ENCODE results near the gene PDCD7. TPM values are rescaled to one million over a fixed set of nuclear protein-coding genes. Genes with fewer than 3 reads are reported as not detected.

The PDCD7 gene
- polyA plus RNA-seq, 2 of the 4 experiments (the other 2 are of a cell fraction), result 19.0 to 23.7 TPM

DNA sequence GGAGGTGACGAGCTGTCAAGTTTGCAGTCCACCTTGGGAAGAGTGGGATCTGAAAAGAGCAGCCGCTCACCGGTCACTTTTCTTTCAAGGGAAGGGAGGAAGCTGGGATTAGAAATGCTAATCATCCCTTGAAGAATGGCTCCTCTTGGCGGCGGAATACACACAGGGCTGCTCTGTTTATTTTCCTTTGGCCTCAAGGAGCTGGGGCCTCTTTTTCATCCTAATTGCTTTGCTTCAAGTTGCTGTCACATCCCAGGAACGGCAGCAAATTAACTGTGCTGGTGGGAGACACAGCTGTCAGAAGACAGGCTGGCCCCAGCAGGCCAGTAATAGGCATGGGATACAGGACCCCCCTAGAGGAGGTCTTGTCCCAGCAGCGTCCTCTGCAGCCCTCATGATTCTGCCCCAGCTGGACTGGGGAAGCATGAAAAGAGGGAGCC lies 50.3 kb downstream of the PDCD7 start:
- 77% methylated on average over 7 of the region's 7 CpGs for WGBS (ENCODE audit: missing lambda C conversion rate)
- POLR2A ChIA-PET, result interaction anchor here (0.6 kb wide), 1 partner anchor 9 kb away, joined by 4 read pairs; no protein-coding TSS in a partner anchor
- no peak for TF ChIP-seq JUN (IDR thresholded peaks at IDR 0.05)
- TF ChIP-seq BHLHE40 (IDR thresholded peaks at IDR 0.05; ENCODE audit: low read depth, low read length), result no peak
- no peak for TF ChIP-seq MAFK (IDR thresholded peaks at IDR 0.05; ENCODE audit: partially characterized antibody)
- TF ChIP-seq HOXA7 (CRISPR knock-in tag; IDR thresholded peaks at IDR 0.05), result no peak
- TF ChIP-seq NR3C1 (IDR thresholded peaks at IDR 0.05), result no peak
- no peak for TF ChIP-seq MAZ (IDR thresholded peaks at IDR 0.05; ENCODE audit: borderline replicate concordance, low read depth, low read length)
- TF ChIP-seq, protein P1, sequence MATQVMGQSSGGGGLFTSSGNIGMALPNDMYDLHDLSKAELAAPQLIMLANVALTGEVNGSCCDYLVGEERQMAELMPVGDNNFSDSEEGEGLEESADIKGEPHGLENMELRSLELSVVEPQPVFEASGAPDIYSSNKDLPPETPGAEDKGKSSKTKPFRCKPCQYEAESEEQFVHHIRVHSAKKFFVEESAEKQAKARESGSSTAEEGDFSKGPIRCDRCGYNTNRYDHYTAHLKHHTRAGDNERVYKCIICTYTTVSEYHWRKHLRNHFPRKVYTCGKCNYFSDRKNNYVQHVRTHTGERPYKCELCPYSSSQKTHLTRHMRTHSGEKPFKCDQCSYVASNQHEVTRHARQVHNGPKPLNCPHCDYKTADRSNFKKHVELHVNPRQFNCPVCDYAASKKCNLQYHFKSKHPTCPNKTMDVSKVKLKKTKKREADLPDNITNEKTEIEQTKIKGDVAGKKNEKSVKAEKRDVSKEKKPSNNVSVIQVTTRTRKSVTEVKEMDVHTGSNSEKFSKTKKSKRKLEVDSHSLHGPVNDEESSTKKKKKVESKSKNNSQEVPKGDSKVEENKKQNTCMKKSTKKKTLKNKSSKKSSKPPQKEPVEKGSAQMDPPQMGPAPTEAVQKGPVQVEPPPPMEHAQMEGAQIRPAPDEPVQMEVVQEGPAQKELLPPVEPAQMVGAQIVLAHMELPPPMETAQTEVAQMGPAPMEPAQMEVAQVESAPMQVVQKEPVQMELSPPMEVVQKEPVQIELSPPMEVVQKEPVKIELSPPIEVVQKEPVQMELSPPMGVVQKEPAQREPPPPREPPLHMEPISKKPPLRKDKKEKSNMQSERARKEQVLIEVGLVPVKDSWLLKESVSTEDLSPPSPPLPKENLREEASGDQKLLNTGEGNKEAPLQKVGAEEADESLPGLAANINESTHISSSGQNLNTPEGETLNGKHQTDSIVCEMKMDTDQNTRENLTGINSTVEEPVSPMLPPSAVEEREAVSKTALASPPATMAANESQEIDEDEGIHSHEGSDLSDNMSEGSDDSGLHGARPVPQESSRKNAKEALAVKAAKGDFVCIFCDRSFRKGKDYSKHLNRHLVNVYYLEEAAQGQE (IDR thresholded peaks at IDR 0.05), result no peak
- no peak for TF ChIP-seq HEYL (CRISPR knock-in tag; IDR thresholded peaks at IDR 0.05)
- no peak for TF ChIP-seq CHD2 (IDR thresholded peaks at IDR 0.05; ENCODE audit: low read length, partially characterized antibody)
- TF ChIP-seq ZFP36 (IDR thresholded peaks at IDR 0.05; ENCODE audit: borderline replicate concordance, partially characterized antibody), result no peak
- DNase-seq (ENCODE audit: low read depth in 1 of 2, low spot score in 1 of 2) (no peak), FAIRE-seq (no peak), ATAC-seq (no peak)
- peaks cover under 1% of the 10 kb centered on the region; the same call in 1 of the 3 replicates for H3K4me1 ChIP-seq
- CTCF ChIA-PET, result interaction anchor here (2.5 to 32.9 kb wide), 4 partner anchors 8 to 50 kb away, joined by 11 to 1280 read pairs (median 164); partner anchors contain the start of genes KBTBD13, MTFMT, RASL12 and SLC51B
- no peak overlapping the region for H3K4me2 ChIP-seq
- no peak overlapping the region for H3K27ac ChIP-seq
- H3K4me3 ChIP-seq, result no peak overlapping the region
- H3K9me3 ChIP-seq, result no peaks in the 10 kb centered on the region

DNA sequence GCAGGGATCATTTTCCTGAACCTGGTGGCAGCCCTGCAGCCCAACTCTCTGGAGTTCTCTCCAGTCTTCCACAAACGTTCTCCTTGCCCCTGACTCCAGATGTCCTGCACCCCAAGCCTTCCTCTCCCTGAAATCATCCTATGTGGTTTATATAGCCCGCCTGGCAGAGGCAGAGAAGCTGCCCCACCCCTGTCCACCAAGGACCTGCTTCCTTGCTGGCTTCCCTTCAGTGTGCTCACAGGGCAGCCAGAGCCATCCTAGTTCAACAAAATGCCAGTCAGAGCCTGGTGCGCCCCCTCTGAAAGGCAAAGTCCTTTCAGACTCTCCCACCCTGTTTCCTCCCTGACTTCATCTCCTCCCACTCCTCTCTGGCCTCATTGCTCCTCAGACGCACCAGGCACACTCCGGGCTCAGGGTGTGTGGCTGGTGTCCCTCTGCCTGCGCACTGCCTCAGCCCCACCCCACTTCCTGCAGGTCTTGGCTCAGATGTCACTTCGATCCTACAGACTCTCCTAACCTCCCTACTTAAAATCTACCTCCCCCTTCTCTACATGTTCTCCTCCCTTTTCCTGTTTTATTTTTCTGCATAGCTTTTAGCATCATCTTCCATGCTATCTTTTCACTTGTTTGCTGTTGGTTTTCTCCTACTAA lies 51.2 kb downstream of the PDCD7 start:
- FAIRE-seq (no peak), DNase-seq (ENCODE audit: low read depth in 1 of 2, low spot score in 1 of 2) (no peak), ATAC-seq (no peak)
- 64% methylated on average over 7 of the region's 7 CpGs for WGBS (ENCODE audit: missing lambda C conversion rate)
- ChIA-PET CTCF (interaction anchor here (0.7 to 32.9 kb wide), 6 partner anchors 19 to 351 kb away, joined by 3 to 1280 read pairs (median 4); partner anchors contain the start of genes MTFMT, RASL12 and SLC51B), POLR2A (no interaction called here)
- Histone ChIP-seq H3K4me3 (no peak overlapping the region), H3K4me1 (peaks cover 7% of the 10 kb centered on the region; the same call in 1 of the 3 replicates), H3K9me3 (no peaks in the 10 kb centered on the region), H3K27ac (no peak overlapping the region), H3K4me2 (no peak overlapping the region)
- no peak for TF ChIP-seq KDM1A (IDR thresholded peaks at IDR 0.05; ENCODE audit: low read depth)
- TF ChIP-seq FOSL2 (IDR thresholded peaks at IDR 0.05), result no peak
- no peak for TF ChIP-seq FOSL2 (CRISPR knock-in tag; IDR thresholded peaks at IDR 0.05)
- no peak for TF ChIP-seq ESRRA (IDR thresholded peaks at IDR 0.05; ENCODE audit: borderline replicate concordance, low read length)
- no peak for TF ChIP-seq HDAC2 (IDR thresholded peaks at IDR 0.05)
- TF ChIP-seq CHD4 (IDR thresholded peaks at IDR 0.05; ENCODE audit: borderline replicate concordance), result no peak
- no peak for TF ChIP-seq POLR2A (IDR thresholded peaks at IDR 0.05; ENCODE audit: low read length)
- no peak for TF ChIP-seq HEYL (CRISPR knock-in tag; IDR thresholded peaks at IDR 0.05)
- no peak for TF ChIP-seq HOXB13 (CRISPR knock-in tag; IDR thresholded peaks at IDR 0.05; ENCODE audit: low read depth)

DNA sequence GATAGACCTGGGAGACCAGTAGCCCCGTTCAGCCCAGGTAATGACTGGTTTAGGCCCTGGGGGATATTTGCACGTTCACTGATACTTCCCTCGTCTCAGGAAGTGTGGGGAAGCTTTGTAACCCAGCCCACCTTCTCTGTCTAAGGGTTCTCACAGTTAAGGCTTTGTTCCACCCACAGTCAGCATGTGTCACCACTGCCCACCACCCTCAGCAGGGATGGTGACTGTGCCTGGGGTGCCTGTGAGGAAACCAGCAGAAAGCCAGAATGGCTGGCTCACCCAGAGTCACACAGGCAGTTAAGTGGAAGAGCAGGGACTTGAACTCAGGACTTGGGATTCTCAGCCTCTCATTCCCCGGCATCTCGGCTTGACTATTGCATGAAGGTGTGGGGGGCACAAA lies 51.9 kb downstream of the PDCD7 start:
- H3K27ac ChIP-seq, result no peak overlapping the region
- ChIA-PET POLR2A (no interaction called here), CTCF (interaction anchor here (1.2 to 32.9 kb wide), 5 partner anchors 19 to 351 kb away, joined by 3 to 1280 read pairs (median 5); partner anchors contain the start of genes MTFMT, RASL12 and SLC51B)
- TF ChIP-seq CBX2 (IDR thresholded peaks at IDR 0.05; ENCODE audit: borderline replicate concordance, low read depth) (no peak), GATA3 (IDR thresholded peaks at IDR 0.05; ENCODE audit: borderline replicate concordance) (no peak)
- no peak overlapping the region for H3K4me3 ChIP-seq
- no peak overlapping the region for H3K4me2 ChIP-seq
- FAIRE-seq (no peak), DNase-seq (ENCODE audit: low read depth in 1 of 2, low spot score in 1 of 2) (no peak), ATAC-seq (no peak)
- WGBS (ENCODE audit: missing lambda C conversion rate), result 84% methylated on average over 5 of the region's 5 CpGs
- H3K9me3 ChIP-seq, result no peaks in the 10 kb centered on the region
- peaks cover 7% of the 10 kb centered on the region; the same call in 1 of the 3 replicates for H3K4me1 ChIP-seq
